Measurements from ENCODE around the gene CCDC142.

DNA sequence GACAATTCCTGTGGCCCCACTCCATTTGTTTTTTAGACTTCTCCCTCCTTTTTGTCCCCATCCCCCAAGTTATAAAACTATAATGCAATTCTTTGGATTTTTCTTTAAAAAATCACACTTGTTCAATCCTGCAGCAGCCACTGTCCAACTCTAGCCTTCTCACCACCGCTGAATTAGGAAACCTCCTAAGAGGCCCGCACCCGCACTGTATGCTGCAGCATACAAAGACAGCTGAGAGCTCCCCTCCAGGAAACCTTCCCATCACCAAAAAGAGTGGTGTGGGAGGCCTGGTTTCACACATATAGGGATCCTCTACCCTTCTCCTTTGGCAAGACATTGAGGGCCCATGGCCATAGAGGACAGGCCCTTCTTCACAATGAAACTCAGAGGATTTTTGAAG, 21.8 kb upstream of the CCDC142 start:
- TF ChIP-seq CTCF (conservative IDR thresholded peaks at IDR 0.05; ENCODE audit: low read depth in 2 of 2): no peak
- no peak for TF ChIP-seq EZH2 (IDR thresholded peaks at IDR 0.05; ENCODE audit: low read depth, unreplicated experiment)
- TF ChIP-seq POLR2AphosphoS5 (IDR thresholded peaks at IDR 0.05; ENCODE audit: low read depth): no peak

Measured in GM23338 (cell line).